ENCODE data around the gene SNRNP35. TPM values are rescaled to one million over a fixed set of nuclear protein-coding genes. Genes with fewer than 3 reads are reported as not detected.
"Not testable (repeated sequence)": the region's sequence is repeated elsewhere in the genome, so short reads cannot be mapped to it uniquely, and the experiment has no call there.

SNRNP35 gene, protein sequence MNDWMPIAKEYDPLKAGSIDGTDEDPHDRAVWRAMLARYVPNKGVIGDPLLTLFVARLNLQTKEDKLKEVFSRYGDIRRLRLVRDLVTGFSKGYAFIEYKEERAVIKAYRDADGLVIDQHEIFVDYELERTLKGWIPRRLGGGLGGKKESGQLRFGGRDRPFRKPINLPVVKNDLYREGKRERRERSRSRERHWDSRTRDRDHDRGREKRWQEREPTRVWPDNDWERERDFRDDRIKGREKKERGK
- total RNA-seq (10 to 100 TPM; 19.3 to 20.2 TPM), polyA plus RNA-seq (10 to 100 TPM; 20.7 to 67.0 TPM)
- long read RNA-seq, donor 1, transcript SNRNP35-203 (2 exons, 1,975 nt): major isoform, 12 of 25 reads
- long read RNA-seq, donor 1, partial matches to known transcripts: 10 of 25 reads
- long read RNA-seq, donor 1, other reads (novel, unspliced or antisense): 0 of 25 reads
- long read RNA-seq, donor 2, transcript SNRNP35-203 (2 exons, 1,975 nt): major isoform, 6 of 12 reads
- long read RNA-seq, donor 2, partial matches to known transcripts: 5 of 12 reads
- long read RNA-seq, donor 2, other reads (novel, unspliced or antisense): 0 of 12 reads
- long read RNA-seq, donor 3, transcript SNRNP35-203 (2 exons, 1,975 nt): major isoform, 8 of 8 reads
- long read RNA-seq, donor 3, partial matches to known transcripts: 0 of 8 reads
- long read RNA-seq, donor 3, other reads (novel, unspliced or antisense): 0 of 8 reads
- long read RNA-seq, donor 4, partial matches to known transcripts: 5 of 8 reads
- long read RNA-seq, donor 4, other reads (novel, unspliced or antisense): 0 of 8 reads
- long read RNA-seq, donor 5, transcript SNRNP35-203 (2 exons, 1,975 nt): major isoform, 16 of 16 reads
- long read RNA-seq, donor 5, partial matches to known transcripts: 0 of 16 reads
- long read RNA-seq, donor 5, other reads (novel, unspliced or antisense): 0 of 16 reads

DNA sequence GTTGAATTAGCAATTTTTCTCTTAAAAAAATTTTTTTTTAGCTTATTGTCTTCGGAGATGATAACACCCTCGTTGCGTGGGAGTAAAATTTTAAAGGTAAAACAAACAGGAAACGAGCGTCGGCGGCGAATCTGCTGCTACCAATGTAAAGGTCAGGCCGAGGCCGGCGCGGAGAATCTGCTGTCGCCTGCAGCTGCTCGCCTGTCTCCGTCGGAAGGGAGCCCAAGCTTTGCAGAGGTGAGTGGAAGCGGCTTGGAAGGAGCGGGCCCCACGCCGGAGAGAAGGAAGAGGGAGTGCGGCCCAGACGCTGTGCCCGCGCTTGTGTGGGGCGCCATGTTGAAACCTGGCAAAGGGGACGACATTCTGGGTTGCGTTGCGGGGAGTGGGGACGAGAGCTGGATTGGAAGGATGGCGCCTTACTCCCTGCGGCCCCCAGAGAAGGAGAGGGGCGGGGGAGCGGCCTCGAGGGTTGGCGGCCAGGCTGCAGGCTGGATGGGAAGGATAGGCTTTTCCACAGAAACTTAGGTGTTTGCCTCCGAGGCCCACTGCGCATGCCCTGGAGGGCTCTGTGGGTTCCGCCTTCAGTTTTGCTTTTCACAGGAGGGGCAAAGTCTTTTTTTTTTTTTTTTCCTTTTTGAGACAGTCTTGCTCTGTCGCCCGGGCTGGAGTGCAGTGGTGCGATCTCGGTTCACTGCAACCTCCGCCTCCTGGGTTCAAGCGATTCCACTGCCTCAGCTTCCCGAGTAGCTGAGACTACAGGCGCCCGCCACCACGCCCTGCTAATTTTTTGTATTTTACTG, at the start of gene SNRNP35:
SNRNP35 (plus strand) TSS at position 160 of the 800 bp plus-strand sequence. CDS start 7,402 bp downstream, outside the sequence.
- WGBS, 2 donors: 0 to 1% methylated on average over 47 to 48 of the region's 48 CpGs
- ATAC-seq (ENCODE audit: insufficient read depth, low FRiP score): peak; percentile 78
- peaks cover 0 to 5% (median 0%) of the 10 kb centered on the region in 4 donors for H3K9me3 ChIP-seq (ENCODE audit: control insufficient read depth in 4 of 4, insufficient read depth in 3 of 4, low read length in 3 of 4)

DNA sequence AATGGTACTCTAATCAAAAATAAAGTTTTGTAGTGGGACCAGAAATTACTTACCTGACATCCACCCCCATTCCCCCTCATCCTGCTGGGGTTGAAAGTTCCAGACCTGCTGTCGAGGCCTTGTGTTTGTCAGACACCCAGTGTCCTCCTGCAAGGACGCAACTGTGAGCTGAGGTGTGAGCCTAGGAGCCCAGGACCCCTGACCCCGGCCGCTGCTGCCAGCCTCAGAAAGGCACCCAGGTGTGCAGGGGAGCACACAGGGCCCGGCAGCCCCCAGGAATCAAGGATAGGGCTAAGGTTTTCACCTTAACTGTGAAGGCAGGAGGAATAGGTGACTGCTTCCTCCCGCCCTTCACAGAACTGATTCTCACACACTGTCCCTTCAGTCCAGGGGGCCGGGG, 49.3 kb upstream of the SNRNP35 start:
- WGBS, 2 donors: 94 to 95% methylated on average over 6 to 7 of the region's 7 CpGs
- H3K9ac ChIP-seq (ENCODE audit: insufficient read depth in 1 of 2, low read length in 2 of 2): not testable (repeated sequence)

More for the DNA sequence above, at the start of gene SNRNP35:
- H3K4me1 ChIP-seq (ENCODE audit: control insufficient read depth in 5 of 5, insufficient read depth in 5 of 5, low read length in 5 of 5): peaks cover 0 to 2% (median 0%) of the 10 kb centered on the region in 5 donors
- peak within 1 kb of the TSS; percentile 84 to 100 for H3K27ac ChIP-seq (ENCODE audit: low read depth in 1 of 2, low read length in 1 of 2)
- peaks cover 0 to 5% (median 0%) of the 10 kb centered on the region in 4 donors for H3K36me3 ChIP-seq (ENCODE audit: control insufficient read depth in 4 of 4, insufficient read depth in 4 of 4, low read length in 4 of 4)
- H3K4me3 ChIP-seq: peak within 1 kb of the TSS; percentile 96
- TF ChIP-seq, protein P1, sequence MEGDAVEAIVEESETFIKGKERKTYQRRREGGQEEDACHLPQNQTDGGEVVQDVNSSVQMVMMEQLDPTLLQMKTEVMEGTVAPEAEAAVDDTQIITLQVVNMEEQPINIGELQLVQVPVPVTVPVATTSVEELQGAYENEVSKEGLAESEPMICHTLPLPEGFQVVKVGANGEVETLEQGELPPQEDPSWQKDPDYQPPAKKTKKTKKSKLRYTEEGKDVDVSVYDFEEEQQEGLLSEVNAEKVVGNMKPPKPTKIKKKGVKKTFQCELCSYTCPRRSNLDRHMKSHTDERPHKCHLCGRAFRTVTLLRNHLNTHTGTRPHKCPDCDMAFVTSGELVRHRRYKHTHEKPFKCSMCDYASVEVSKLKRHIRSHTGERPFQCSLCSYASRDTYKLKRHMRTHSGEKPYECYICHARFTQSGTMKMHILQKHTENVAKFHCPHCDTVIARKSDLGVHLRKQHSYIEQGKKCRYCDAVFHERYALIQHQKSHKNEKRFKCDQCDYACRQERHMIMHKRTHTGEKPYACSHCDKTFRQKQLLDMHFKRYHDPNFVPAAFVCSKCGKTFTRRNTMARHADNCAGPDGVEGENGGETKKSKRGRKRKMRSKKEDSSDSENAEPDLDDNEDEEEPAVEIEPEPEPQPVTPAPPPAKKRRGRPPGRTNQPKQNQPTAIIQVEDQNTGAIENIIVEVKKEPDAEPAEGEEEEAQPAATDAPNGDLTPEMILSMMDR (IDR thresholded peaks at IDR 0.05; ENCODE audit: control extremely low read depth, extremely low read depth): no peak
- DNase-seq: peak; percentile 89 to 94 (median 93)
- no peaks in the 10 kb centered on the region for H3K27me3 ChIP-seq (ENCODE audit: control insufficient read depth in 3 of 3, insufficient read depth in 3 of 3, low read length in 2 of 3)
- H3K9ac ChIP-seq (ENCODE audit: insufficient read depth in 1 of 2, low read length in 2 of 2): peak within 1 kb of the TSS; percentile 86 to 97

DNA sequence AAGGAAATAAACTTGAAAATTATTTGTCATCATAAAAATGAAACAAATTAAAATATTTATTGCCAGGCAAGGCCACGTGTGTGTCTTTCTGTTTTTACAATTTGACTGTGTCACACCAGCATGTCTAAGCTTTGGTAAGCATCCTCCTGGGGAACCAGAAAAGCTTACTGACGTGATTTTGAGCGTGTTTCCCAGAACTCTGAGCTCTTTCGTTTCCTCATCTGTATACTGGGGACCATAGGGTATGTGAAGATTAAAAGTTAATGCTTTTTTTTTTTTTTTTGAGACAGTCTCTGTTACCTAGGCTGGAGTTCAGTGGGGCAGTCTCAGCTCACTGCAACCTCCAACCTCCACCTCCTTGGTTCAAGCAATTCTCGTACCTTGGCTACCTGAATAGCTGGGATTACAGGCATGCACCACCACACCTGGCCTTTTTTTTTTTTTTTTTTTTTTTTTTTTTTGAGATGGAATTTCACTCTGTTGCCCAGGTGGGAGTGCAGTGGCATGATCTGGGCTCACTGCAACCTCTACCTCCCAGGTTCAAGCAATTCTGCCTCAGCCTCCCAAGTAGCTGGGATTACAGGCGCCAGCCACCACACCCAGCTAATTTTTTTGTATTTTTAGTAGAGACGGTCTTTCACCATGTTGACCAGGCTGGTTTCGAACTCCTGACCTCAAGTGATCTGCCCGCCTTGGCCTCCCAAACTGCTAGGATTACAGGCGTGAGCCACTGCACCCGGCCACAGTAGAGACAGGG, 48.5 kb upstream of the SNRNP35 start:
- not testable (repeated sequence) for H3K27me3 ChIP-seq (ENCODE audit: control insufficient read depth in 3 of 3, insufficient read depth in 3 of 3, low read length in 2 of 3); H3K9me3 ChIP-seq (ENCODE audit: control insufficient read depth in 4 of 4, insufficient read depth in 3 of 4, low read length in 3 of 4); H3K4me3 ChIP-seq; H3K9ac ChIP-seq (ENCODE audit: insufficient read depth in 1 of 2, low read length in 2 of 2); ATAC-seq (ENCODE audit: insufficient read depth, low FRiP score); H3K27ac ChIP-seq (ENCODE audit: low read depth in 1 of 2, low read length in 1 of 2); DNase-seq; H3K4me1 ChIP-seq (ENCODE audit: control insufficient read depth in 5 of 5, insufficient read depth in 5 of 5, low read length in 5 of 5)
- peaks cover 15 to 41% (median 21%) of the 10 kb centered on the region in 4 donors for H3K36me3 ChIP-seq (ENCODE audit: control insufficient read depth in 4 of 4, insufficient read depth in 4 of 4, low read length in 4 of 4)
- 90 to 93% methylated on average over 11 of the region's 11 CpGs for WGBS, 2 donors

More for the DNA sequence above, 49.3 kb upstream of the SNRNP35 start:
- peaks cover 18 to 45% (median 26%) of the 10 kb centered on the region in 4 donors for H3K36me3 ChIP-seq (ENCODE audit: control insufficient read depth in 4 of 4, insufficient read depth in 4 of 4, low read length in 4 of 4)
- H3K27ac ChIP-seq (ENCODE audit: low read depth in 1 of 2, low read length in 1 of 2); DNase-seq; H3K27me3 ChIP-seq (ENCODE audit: control insufficient read depth in 3 of 3, insufficient read depth in 3 of 3, low read length in 2 of 3); H3K9me3 ChIP-seq (ENCODE audit: control insufficient read depth in 4 of 4, insufficient read depth in 3 of 4, low read length in 3 of 4); H3K4me1 ChIP-seq (ENCODE audit: control insufficient read depth in 5 of 5, insufficient read depth in 5 of 5, low read length in 5 of 5); H3K4me3 ChIP-seq; ATAC-seq (ENCODE audit: insufficient read depth, low FRiP score): not testable (repeated sequence)

DNA sequence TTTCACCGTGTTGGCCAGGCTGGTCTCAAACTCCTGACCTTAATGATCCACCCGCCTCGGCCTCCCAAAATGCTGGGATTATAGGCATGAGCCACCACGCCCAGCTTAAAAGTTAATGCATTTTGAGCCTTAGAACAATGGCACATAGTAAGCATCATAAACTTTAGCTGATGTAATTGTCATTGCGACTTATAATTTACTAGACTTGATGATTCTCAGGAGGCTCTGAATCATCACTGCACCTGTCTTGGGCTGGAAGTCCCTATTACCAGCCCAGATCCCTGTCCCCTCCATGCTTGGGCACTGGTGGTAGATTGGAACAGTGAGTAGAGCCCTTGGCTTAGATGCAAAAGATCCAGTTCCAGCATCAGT, 47.9 kb upstream of the SNRNP35 start:
- no peak overlapping the region for H3K27ac ChIP-seq (ENCODE audit: low read depth in 1 of 2, low read length in 1 of 2)
- no peaks in the 10 kb centered on the region for H3K4me1 ChIP-seq (ENCODE audit: control insufficient read depth in 5 of 5, insufficient read depth in 5 of 5, low read length in 5 of 5)
- 96 to 97% methylated on average over 5 of the region's 5 CpGs for WGBS, 2 donors
- H3K9me3 ChIP-seq (ENCODE audit: control insufficient read depth in 4 of 4, insufficient read depth in 3 of 4, low read length in 3 of 4): no peaks in the 10 kb centered on the region
- H3K36me3 ChIP-seq (ENCODE audit: control insufficient read depth in 4 of 4, insufficient read depth in 4 of 4, low read length in 4 of 4): peaks cover 12 to 40% (median 15%) of the 10 kb centered on the region in 4 donors
- TF ChIP-seq, protein P1 (IDR thresholded peaks at IDR 0.05; ENCODE audit: control extremely low read depth, extremely low read depth): no peak
- DNase-seq (no peak), ATAC-seq (ENCODE audit: insufficient read depth, low FRiP score) (no peak)
- H3K4me3 ChIP-seq: no peak overlapping the region
- H3K27me3 ChIP-seq (ENCODE audit: control insufficient read depth in 3 of 3, insufficient read depth in 3 of 3, low read length in 2 of 3): no peaks in the 10 kb centered on the region
- no peak overlapping the region for H3K9ac ChIP-seq (ENCODE audit: insufficient read depth in 1 of 2, low read length in 2 of 2)
